ENCODE results near the gene CTSF. TPM values are rescaled to one million over a fixed set of nuclear protein-coding genes. Genes with fewer than 3 reads are reported as not detected.
A peak's percentile ranks its signal among the peaks of the same experiment; 100 is the strongest.
"Not testable (repeated sequence)": the region's sequence is repeated elsewhere in the genome, so short reads cannot be mapped to it uniquely, and the experiment has no call there.

CTSF gene
- polyA plus RNA-seq, 1 donor, result 99.0 TPM

- no peak for DNase-seq
Measured at GRCh38 chr11:66559142-66559865, 9.1 kb downstream of the CTSF start.

- DNase-seq, result no peak
Measured at GRCh38 chr11:66557733-66558326, 10.6 kb downstream of the CTSF start.

GRCh38 chr11:66556086-66556485 is 12.3 kb downstream of the CTSF start:
- no peak for DNase-seq

GRCh38 chr11:66555416-66555815 is 13.0 kb downstream of the CTSF start:
- DNase-seq, result no peak

- no peak for DNase-seq
Measured at GRCh38 chr11:66554602-66555001, 13.8 kb downstream of the CTSF start.

GRCh38 chr11:66550887-66551286 is 17.5 kb downstream of the CTSF start:
- DNase-seq, result no peak

GRCh38 chr11:66549696-66550095 is 18.7 kb downstream of the CTSF start:
- DNase-seq, result no peak

GRCh38 chr11:66548774-66549630 is 19.4 kb downstream of the CTSF start:
- DNase-seq, result no peak

- no peak for DNase-seq
Measured at GRCh38 chr11:66548041-66548440, 20.4 kb downstream of the CTSF start.

GRCh38 chr11:66547662-66548009 is 20.8 kb downstream of the CTSF start:
- DNase-seq, result no peak

GRCh38 chr11:66546966-66547661 is 21.3 kb downstream of the CTSF start:
- no peak for DNase-seq

- DNase-seq, result no peak
Measured at GRCh38 chr11:66546368-66546965, 21.9 kb downstream of the CTSF start, which contains the start of gene ACTN3. ACTN3 (plus strand) TSS chr11:66546903; CDS start chr11:66546938, 35 bp downstream.

GRCh38 chr11:66545701-66546367 is 22.6 kb downstream of the CTSF start, which contains the start of gene ZDHHC24:
ZDHHC24 (minus strand) TSS chr11:66546048; CDS start chr11:66546003, 45 bp downstream.
- DNase-seq, result peak; percentile 93

GRCh38 chr11:66544952-66545351 is 23.5 kb downstream of the CTSF start:
- not testable (repeated sequence) for DNase-seq

- DNase-seq, result peak; percentile 59
Measured at GRCh38 chr11:66543263-66544107, 24.9 kb downstream of the CTSF start.

GRCh38 chr11:66542362-66542761 is 26.0 kb downstream of the CTSF start:
- DNase-seq, result no peak

GRCh38 chr11:66541892-66542291 is 26.5 kb downstream of the CTSF start:
- no peak for DNase-seq

- DNase-seq, result not testable (repeated sequence)
Measured at GRCh38 chr11:66540598-66540997, 27.8 kb downstream of the CTSF start.

GRCh38 chr11:66539870-66540213 is 28.6 kb downstream of the CTSF start:
- no peak for DNase-seq

- DNase-seq, result no peak
Measured at GRCh38 chr11:66539170-66539869, 29.1 kb downstream of the CTSF start.
